ENCODE results near the gene SH3YL1. TPM values are rescaled to one million over a fixed set of nuclear protein-coding genes. Genes with fewer than 3 reads are reported as not detected.

Gene SH3YL1
- total RNA-seq, 1 donor from 2014 or later = 24.8 TPM

- TF ChIP-seq CTCF (conservative IDR thresholded peaks at IDR 0.05; ENCODE audit: low read depth, low read length) = peak; percentile 37
- no peak for DNase-seq (ENCODE audit: low read depth)
- no peak overlapping the region for H3K4me3 ChIP-seq (ENCODE audit: low read depth, low read length)
Measured at GRCh38 chr2:274503-274902, 10.7 kb upstream of the SH3YL1 start.

- DNase-seq (ENCODE audit: low read depth) = no peak
- no peak overlapping the region for H3K4me3 ChIP-seq (ENCODE audit: low read depth, low read length)
- no peak for TF ChIP-seq CTCF (conservative IDR thresholded peaks at IDR 0.05; ENCODE audit: low read depth, low read length)
Measured at GRCh38 chr2:273333-273732, 9.5 kb upstream of the SH3YL1 start.

DNA sequence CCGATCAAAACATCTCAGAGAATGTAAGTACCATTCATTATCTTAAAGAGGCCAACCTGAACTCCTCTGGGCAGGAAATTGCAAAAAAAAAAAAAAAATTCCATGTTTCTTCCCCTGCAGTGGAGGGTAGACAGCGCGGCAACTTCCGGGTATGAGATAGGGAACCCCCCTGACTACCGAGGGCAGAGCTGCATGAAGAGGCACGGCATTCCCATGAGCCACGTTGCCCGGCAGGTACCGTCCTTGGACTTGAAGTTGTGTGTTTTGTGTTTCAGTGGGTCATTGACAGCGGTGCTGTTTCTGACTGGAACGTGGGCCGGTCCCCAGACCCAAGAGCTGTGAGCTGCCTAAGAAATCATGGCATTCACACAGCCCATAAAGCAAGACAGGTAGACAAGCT is 8.1 kb upstream of the SH3YL1 start:
- no peak for TF ChIP-seq CTCF (conservative IDR thresholded peaks at IDR 0.05; ENCODE audit: low read depth, low read length)
- H3K4me3 ChIP-seq (ENCODE audit: low read depth, low read length) = no peak overlapping the region
- no peak for DNase-seq (ENCODE audit: low read depth)

DNA sequence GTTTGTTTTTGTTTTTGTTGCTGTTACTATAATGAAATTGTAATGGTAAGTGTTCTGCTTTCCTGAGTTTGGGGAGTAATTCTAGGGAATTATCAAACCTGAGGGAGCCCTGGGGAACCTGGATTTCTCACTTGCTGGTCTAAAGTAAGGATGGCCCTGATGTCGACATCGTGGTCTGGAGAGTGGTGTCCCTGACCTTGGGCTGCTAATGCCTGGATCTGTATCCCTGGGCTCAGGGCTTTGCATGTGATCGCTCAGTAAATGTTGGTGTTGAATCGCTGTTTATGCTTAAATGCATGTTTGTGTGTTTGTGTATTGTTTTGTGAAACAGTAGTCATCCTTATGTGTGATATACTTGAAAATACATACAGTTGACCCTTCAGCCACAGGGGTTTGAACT is 7.0 kb upstream of the SH3YL1 start:
- no peak for DNase-seq (ENCODE audit: low read depth)
- TF ChIP-seq CTCF (conservative IDR thresholded peaks at IDR 0.05; ENCODE audit: low read depth, low read length) = no peak
- H3K4me3 ChIP-seq (ENCODE audit: low read depth, low read length) = no peak overlapping the region

DNA sequence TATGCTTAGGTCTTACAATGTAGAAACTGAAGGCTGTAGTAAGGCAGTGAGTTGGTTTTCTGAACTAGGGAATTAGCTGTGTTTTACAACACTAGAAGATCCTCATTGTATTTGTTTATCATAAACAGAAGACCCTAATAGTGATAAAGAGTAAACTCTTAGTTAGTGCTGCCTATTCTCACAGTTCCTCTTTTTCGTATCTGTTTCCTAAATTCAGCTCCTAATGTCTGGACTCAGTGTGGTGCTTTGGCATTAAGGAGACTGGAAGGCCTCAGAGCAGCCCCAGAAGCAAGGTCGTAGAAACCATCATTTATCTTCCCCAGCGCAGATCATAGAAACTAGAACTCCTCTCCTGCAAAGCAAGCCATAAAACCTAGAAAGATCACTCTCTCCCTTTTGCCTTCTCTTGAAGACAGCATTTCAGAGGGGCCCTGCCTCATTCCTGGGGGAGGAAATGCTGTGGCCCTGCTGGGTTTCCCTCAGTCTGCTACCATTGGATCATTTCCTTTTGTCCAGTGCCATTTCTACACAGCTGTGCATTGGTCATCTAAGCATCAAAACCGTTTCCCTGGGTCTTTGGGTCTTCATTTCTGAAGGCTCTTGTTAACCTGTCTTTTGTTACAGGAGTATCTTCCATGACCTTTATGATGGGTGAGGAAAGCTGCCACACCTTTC is 5.7 kb upstream of the SH3YL1 start:
- TF ChIP-seq CTCF (conservative IDR thresholded peaks at IDR 0.05; ENCODE audit: low read depth, low read length) = no peak
- DNase-seq (ENCODE audit: low read depth) = no peak
- H3K4me3 ChIP-seq (ENCODE audit: low read depth, low read length) = no peak overlapping the region

GRCh38 chr2:268323-268722 is 4.5 kb upstream of the SH3YL1 start:
- H3K4me3 ChIP-seq (ENCODE audit: low read depth, low read length) = no peak overlapping the region
- TF ChIP-seq CTCF (conservative IDR thresholded peaks at IDR 0.05; ENCODE audit: low read depth, low read length) = no peak
- DNase-seq (ENCODE audit: low read depth) = no peak
